RWPE2 (cell line): ENCODE data around the gene POLA2.

Experiments used
- ATAC-seq: fragments of 200-7000 bp; cut with Tn5 transposase; 3 replicates; pipeline ENCODE4 v1.9.1; 2021; ENCODE audit warnings: low read depth
- DNase-seq: peaks from one replicate; pipeline ENCODE4 v3.0.0-alpha.2; 2020; ENCODE audit warnings: low spot score
- H3K27ac ChIP-seq: fragments of 450-650 bp; 2 replicates; pipeline ENCODE4 v1.5.1; 2017; ENCODE audit warnings: mild to moderate bottlenecking; ENCODE audit not compliant: poor library complexity, severe bottlenecking
- H3K27me3 ChIP-seq: fragments of 250-450 bp; sonication (Bioruptor Pico); 2 replicates; pipeline ENCODE4 v1.5.1; 2021; ENCODE audit warnings: mild to moderate bottlenecking, moderate library complexity; ENCODE audit not compliant: insufficient read depth, poor library complexity, severe bottlenecking
- H3K36me3 ChIP-seq: fragments of 250-450 bp; sonication (Bioruptor Pico); 2 replicates; pipeline ENCODE4 v1.5.1; 2020; ENCODE audit warnings: low read depth, mild to moderate bottlenecking, moderate library complexity
- H3K4me1 ChIP-seq: fragments of 250-450 bp; sonication (Bioruptor Pico); 2 replicates; pipeline ENCODE4 v1.5.1; 2021; ENCODE audit warnings: mild to moderate bottlenecking, moderate library complexity; ENCODE audit not compliant: insufficient read depth, poor library complexity, severe bottlenecking
- H3K4me3 ChIP-seq: fragments of 250-450 bp; sonication (Bioruptor Pico); 2 replicates; pipeline ENCODE4 v1.5.1; 2021; ENCODE audit warnings: mild to moderate bottlenecking, moderate library complexity; ENCODE audit not compliant: severe bottlenecking
- H3K9me3 ChIP-seq: fragments of 250-450 bp; sonication (Bioruptor Pico); 2 replicates; pipeline ENCODE4 v1.5.1; 2021; ENCODE audit warnings: mild to moderate bottlenecking, moderate library complexity; ENCODE audit not compliant: severe bottlenecking
- TF ChIP-seq, protein P1 (sequence below): fragments of 450-650 bp; IDR thresholded peaks from one replicate; pipeline ENCODE4 v1.5.1; 2017; ENCODE audit warnings: mild to moderate bottlenecking, moderate library complexity; ENCODE audit not compliant: poor library complexity, severe bottlenecking

The POLA2 gene, protein sequence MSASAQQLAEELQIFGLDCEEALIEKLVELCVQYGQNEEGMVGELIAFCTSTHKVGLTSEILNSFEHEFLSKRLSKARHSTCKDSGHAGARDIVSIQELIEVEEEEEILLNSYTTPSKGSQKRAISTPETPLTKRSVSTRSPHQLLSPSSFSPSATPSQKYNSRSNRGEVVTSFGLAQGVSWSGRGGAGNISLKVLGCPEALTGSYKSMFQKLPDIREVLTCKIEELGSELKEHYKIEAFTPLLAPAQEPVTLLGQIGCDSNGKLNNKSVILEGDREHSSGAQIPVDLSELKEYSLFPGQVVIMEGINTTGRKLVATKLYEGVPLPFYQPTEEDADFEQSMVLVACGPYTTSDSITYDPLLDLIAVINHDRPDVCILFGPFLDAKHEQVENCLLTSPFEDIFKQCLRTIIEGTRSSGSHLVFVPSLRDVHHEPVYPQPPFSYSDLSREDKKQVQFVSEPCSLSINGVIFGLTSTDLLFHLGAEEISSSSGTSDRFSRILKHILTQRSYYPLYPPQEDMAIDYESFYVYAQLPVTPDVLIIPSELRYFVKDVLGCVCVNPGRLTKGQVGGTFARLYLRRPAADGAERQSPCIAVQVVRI

DNA sequence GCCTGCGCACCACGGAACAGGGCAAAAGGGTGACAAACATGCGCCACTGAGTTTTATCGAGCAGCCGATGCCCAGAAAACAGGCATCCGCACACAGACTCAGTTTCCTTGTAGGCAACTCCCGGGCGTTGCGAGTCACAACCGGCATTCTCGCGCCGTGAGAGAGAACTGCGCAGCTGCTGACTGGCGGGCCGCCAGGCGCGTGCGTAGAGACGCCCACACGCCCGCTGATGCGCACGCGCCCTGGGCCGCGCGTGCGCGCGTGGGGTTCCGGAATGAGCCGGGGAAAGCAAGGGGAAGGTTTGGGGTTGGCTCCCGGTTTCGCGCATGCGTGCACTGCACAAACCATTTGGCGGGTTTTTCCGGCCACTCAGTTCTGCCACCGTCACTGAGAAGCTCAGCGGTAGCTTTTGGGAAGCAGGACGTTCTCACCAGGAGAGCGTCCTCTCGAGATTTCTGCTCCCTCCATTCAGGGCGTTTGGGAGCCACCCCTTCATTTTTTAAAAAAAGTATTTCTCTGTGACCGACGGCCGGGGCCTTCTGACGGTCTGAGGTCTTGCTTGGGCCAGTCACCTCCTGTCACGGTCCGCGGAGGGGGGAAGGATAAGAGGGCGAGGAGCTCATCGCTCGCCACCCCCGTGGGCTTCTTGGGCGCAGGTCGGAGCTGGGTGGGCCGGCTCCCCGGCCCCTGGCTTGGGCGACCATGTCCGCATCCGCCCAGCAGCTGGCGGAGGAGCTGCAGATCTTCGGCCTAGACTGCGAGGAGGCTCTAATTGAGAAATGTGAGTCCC, at the start of gene POLA2:
POLA2 (plus strand) TSS at position 372 of the 790 bp plus-strand sequence; CDS start at position 703, 331 bp downstream.
- Histone ChIP-seq H3K4me3 (peak within 1 kb of the TSS; percentile 68), H3K9me3 (no peaks in the 10 kb centered on the region), H3K27me3 (no peaks in the 10 kb centered on the region), H3K4me1 (no peaks in the 10 kb centered on the region), H3K36me3 (peaks cover 23% of the 10 kb centered on the region), H3K27ac (peak within 1 kb of the TSS; percentile 58)
- peak; percentile 90 for DNase-seq
- peak; percentile 87 for ATAC-seq
- TF ChIP-seq, protein P1, sequence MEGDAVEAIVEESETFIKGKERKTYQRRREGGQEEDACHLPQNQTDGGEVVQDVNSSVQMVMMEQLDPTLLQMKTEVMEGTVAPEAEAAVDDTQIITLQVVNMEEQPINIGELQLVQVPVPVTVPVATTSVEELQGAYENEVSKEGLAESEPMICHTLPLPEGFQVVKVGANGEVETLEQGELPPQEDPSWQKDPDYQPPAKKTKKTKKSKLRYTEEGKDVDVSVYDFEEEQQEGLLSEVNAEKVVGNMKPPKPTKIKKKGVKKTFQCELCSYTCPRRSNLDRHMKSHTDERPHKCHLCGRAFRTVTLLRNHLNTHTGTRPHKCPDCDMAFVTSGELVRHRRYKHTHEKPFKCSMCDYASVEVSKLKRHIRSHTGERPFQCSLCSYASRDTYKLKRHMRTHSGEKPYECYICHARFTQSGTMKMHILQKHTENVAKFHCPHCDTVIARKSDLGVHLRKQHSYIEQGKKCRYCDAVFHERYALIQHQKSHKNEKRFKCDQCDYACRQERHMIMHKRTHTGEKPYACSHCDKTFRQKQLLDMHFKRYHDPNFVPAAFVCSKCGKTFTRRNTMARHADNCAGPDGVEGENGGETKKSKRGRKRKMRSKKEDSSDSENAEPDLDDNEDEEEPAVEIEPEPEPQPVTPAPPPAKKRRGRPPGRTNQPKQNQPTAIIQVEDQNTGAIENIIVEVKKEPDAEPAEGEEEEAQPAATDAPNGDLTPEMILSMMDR, result no peak

DNA sequence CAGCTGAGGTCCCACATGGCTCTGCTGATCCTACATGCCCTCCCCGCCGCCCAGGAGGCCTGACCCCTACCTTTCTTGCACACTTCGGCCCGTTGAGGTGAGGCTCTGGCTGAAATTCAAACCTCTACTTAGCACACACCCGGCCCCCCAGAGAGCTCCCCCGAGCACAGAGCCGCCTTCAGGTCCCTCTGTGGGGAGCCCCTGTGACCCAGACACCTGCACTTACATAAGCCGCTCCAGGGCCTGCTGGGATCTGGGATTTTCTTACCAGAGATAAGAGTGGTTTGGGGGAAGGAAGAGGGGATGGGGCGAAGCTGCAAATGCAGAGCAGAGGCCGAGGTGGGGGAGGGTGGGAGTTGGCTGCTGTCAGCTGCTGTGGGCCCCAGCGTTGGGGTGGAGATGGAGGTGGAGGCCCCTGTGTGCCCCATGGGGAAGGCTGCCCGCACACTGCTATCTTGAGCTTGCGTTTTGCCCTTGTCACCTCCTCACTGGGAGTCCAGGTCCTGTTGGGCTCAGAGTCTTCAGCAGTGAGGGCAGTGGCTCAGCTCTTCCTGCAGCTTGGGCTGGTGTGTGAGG, 49.4 kb upstream of the POLA2 start:
- Histone ChIP-seq H3K4me3 (no peak overlapping the region), H3K4me1 (no peaks in the 10 kb centered on the region), H3K27me3 (no peaks in the 10 kb centered on the region), H3K9me3 (no peaks in the 10 kb centered on the region), H3K27ac (no peak overlapping the region), H3K36me3 (peaks cover 42% of the 10 kb centered on the region)
- TF ChIP-seq, protein P1, result no peak
- no peak for ATAC-seq
- DNase-seq, result no peak

DNA sequence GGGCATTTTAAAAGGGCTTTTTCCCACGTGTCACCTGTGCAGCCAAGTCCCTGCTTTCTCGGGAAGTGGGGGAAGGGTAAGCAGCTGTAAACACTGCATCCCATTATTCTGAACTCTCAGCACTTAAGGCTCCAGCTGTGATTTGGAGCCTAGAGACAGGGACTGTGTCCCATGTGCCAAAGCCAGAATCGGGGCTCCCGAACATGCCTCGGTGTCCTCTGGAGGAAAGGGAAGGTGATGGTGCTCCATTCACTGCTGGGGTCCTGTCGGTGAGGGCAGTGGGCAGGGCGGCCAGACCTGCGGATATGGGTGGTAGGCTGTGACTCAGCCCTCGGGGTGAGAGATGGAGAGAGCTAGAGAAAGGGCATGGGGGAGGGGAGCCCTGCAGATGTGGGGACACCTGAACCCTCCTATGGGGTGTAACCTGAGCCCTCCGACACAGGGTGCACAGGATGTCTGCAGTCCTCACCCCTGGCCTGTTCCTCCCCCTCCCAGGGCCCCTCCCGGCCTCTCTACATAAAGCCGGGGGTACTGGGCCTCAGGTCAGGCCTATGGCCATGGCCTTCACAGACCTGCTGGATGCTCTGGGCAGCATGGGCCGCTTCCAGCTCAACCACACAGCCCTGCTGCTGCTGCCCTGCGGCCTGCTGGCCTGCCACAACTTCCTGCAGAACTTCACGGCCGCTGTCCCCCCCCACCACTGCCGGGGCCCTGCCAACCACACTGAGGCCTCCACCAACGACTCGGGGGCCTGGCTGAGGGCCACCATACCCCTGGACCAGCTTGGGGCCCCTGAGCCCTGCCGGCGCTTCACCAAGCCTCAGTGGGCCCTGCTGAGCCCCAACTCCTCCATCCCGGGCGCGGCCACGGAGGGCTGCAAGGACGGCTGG, 48.2 kb upstream of the POLA2 start:
- DNase-seq, result no peak
- H3K27me3 ChIP-seq, result no peaks in the 10 kb centered on the region
- no peak overlapping the region for H3K27ac ChIP-seq
- no peak overlapping the region for H3K4me3 ChIP-seq
- H3K36me3 ChIP-seq, result peaks cover 29% of the 10 kb centered on the region
- ATAC-seq, result peak; percentile 28
- no peaks in the 10 kb centered on the region for H3K4me1 ChIP-seq
- TF ChIP-seq, protein P1, result no peak
- no peaks in the 10 kb centered on the region for H3K9me3 ChIP-seq

DNA sequence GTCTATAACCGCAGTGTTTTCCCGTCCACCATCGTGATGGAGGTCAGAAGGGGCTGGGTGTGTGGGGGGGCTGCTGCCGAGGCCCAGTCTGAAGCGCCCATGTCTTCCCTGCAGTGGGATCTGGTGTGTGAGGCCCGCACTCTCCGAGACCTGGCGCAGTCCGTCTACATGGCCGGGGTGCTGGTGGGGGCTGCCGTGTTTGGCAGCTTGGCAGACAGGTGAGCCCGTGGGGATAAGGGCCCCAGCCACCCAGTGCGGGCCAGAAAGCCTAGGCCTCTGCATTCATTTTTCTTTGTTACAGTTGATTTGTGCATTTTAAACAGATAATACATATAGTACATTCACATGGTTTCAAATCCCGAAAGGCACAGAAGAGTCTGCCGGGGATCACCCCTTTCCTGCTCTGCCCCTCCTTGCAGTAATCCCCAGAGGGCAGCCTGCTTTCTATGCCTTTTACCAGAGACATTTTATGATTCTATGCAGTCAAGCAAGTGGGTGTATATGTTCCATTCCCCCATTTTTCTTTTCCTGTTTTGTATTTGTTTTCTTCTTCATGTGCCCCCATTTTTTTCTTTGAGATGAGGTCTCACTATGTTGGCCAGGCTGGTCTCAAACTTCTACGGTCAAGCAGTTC, 47.4 kb upstream of the POLA2 start:
- ATAC-seq (no peak), DNase-seq (no peak)
- no peaks in the 10 kb centered on the region for H3K9me3 ChIP-seq
- peaks cover 21% of the 10 kb centered on the region for H3K36me3 ChIP-seq
- H3K4me1 ChIP-seq, result no peaks in the 10 kb centered on the region
- TF ChIP-seq, protein P1, result no peak
- H3K4me3 ChIP-seq, result no peak overlapping the region
- H3K27me3 ChIP-seq, result no peaks in the 10 kb centered on the region
- H3K27ac ChIP-seq, result no peak overlapping the region
